Hippocampal formation (tissue), 2 donors: Measurements from ENCODE around the gene CBFB.

Source experiments
- DNase-seq, 2 donors: peaks; one replicate each; lab custom pipeline; 2025; lab: John Stamatoyannopoulos, UW

Gene CBFB

GRCh38 chr16:67016681-67017420, 12.1 kb upstream of the CBFB start:
- no peak for DNase-seq

GRCh38 chr16:67017421-67017750, 11.6 kb upstream of the CBFB start:
- no peak for DNase-seq

- peak; percentile 57 to 71 for DNase-seq
Measured at GRCh38 chr16:67017810-67018488, 11.0 kb upstream of the CBFB start.

GRCh38 chr16:67019171-67019570, 9.8 kb upstream of the CBFB start:
- DNase-seq, result no peak

DNA sequence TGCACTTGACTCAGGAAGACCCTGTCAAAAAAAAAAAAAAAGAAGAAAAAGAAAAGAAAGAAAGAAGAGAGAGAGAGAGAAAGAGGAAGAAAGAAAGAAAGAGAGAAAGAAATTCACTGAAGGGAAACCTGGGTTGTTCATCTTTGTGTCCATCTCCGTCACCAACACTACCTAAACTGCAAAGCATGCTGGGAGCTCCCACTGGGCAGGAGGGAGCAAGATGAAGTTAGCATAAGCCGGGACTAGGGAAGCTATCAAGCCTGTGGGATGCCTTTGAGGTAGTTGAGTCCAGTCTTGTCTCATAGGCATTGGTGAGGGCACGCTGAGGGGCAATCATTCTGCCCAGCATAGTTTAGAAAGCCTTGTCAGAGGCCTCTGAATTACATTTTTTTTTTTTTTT, 7.6 kb upstream of the CBFB start:
- no peak for DNase-seq

GRCh38 chr16:67022531-67023214, 6.3 kb upstream of the CBFB start:
- no peak for DNase-seq

DNA sequence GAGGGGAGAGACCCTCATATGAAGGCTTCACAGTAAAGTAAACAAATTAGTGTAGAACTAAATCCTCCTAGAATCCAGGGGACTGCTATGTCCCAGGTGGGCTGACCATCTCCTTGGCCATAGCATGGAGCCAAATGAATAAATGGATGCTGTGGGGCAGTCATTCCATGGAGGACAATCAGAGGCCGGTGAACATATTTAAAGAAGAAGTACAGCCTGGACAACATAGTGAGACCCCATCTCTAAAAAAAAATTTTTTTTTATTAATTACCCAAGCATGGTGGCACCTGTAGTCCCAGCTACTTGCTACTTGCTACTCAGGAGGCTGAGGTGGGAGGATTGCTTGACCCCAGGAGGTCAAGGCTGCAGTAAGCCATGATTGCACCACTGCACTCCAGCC, 5.3 kb upstream of the CBFB start:
- no peak for DNase-seq

- DNase-seq, result no peak
Measured at GRCh38 chr16:67024384-67025209, 4.4 kb upstream of the CBFB start.

- DNase-seq, result no peak
Measured at GRCh38 chr16:67025210-67025550, 3.8 kb upstream of the CBFB start.

- no peak for DNase-seq
Measured at GRCh38 chr16:67026570-67026969, 2.4 kb upstream of the CBFB start.

GRCh38 chr16:67027046-67027445, 1.9 kb upstream of the CBFB start:
- no peak for DNase-seq

GRCh38 chr16:67028167-67028695, 718 bp upstream of the CBFB start:
- DNase-seq, result no peak

DNA sequence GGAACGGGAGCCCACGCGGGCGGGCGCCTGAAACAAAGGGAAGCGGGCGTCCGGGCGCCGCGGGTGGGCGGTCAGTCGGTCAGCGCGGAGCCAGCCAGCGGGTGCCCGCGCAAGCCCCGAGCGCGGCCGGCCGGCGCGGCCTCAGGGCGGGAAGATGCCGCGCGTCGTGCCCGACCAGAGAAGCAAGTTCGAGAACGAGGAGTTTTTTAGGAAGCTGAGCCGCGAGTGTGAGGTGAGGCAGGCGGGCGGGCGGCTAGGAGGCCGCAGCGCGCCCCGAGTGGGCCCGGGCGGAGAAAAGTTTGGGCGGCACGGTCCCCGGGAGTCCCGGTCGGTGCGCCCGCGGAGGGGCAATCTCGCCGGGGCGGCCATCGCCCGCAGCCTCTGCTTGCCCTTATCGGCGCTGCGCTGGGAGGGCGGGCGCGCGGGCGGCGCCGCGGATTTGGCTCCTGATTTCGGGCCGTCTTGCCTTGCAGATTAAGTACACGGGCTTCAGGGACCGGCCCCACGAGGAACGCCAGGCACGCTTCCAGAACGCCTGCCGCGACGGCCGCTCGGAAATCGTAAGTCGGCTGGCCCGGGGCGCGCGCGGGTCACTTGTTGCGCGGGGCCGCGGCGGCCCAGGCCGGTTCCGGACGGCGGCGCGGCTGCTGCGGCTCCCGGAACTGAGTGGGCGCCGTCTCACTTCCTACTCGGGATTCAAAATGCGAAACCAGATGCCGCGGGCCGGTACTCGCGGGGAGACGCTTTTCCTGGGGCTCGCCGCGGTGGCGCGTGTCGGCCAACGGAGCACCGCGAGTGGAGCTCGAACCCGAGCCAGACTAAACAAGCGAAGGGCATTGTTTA, 526 bp downstream of the CBFB start:
- DNase-seq, result peak; percentile 51 to 78

- no peak for DNase-seq
Measured at GRCh38 chr16:67030221-67030962, 1.4 kb downstream of the CBFB start.

GRCh38 chr16:67034487-67034886, 5.5 kb downstream of the CBFB start:
- DNase-seq, result no peak

DNA sequence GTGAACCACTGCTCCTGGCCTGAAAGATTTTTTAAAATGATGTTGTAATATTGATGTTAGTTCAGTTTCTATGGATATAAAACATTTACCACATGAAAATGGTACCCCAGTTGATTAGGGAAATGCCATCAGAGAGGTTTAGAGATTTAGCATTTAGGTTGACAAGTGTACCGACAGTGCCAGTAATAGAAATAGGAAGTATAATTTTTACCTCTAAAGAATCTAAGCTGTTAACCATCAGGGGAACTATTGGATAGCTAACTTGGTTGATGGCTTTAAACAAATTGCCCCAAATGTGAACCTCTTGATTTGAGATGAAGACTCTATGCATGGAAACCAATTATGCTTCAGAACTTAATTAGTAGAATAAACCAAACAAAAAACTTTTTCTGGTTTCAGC, 6.4 kb downstream of the CBFB start:
- no peak for DNase-seq

- no peak for DNase-seq
Measured at GRCh38 chr16:67036323-67036741, 7.4 kb downstream of the CBFB start.

- DNase-seq, result no peak
Measured at GRCh38 chr16:67039260-67040020, 10.5 kb downstream of the CBFB start.

DNA sequence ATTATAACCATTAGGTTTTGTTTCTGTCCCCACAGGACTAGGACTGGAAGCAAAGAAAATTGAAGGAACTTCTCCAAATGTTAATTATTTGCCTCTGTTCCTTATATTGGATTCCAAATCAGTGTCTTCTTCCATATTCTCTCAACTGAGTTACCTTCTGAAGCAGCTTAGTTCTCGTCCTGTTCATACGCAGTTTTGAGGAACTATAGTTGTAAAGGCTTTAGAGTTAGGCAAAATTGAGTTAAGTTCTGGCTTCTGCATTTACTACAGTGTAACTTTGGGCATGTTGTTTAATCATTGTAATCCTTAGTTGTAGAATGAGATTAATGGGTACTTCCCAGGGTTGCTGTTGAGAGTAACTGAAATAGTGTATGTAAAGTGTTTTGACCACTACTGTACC, 11.2 kb downstream of the CBFB start:
- no peak for DNase-seq

- DNase-seq, result peak; percentile 4 to 41
Measured at GRCh38 chr16:67040906-67041305, 12.0 kb downstream of the CBFB start.
